ENCODE results near the gene HBP1.
A peak's percentile ranks its signal among the peaks of the same experiment; 100 is the strongest.
"Not testable (repeated sequence)": the region's sequence is repeated elsewhere in the genome, so short reads cannot be mapped to it uniquely, and the experiment has no call there.

Gene HBP1

GRCh38 chr7:107155726-107156125, 13.1 kb upstream of the HBP1 start:
- DNase-seq (ENCODE audit: low spot score): not testable (repeated sequence)

GRCh38 chr7:107157091-107157490, 11.7 kb upstream of the HBP1 start:
- no peak for DNase-seq (ENCODE audit: low spot score)

- DNase-seq (ENCODE audit: low spot score): no peak
Observed at GRCh38 chr7:107158028-107158427, 10.8 kb upstream of the HBP1 start.

GRCh38 chr7:107160389-107160788, 8.4 kb upstream of the HBP1 start:
- DNase-seq (ENCODE audit: low spot score): no peak

- DNase-seq (ENCODE audit: low spot score): no peak
Observed at GRCh38 chr7:107161415-107161814, 7.4 kb upstream of the HBP1 start.

- DNase-seq (ENCODE audit: low spot score): no peak
Observed at GRCh38 chr7:107162475-107162874, 6.3 kb upstream of the HBP1 start.

GRCh38 chr7:107164092-107164491, 4.7 kb upstream of the HBP1 start:
- DNase-seq (ENCODE audit: low spot score): no peak

- no peak for DNase-seq (ENCODE audit: low spot score)
Observed at GRCh38 chr7:107165341-107165740, 3.5 kb upstream of the HBP1 start.

GRCh38 chr7:107166736-107167426, 1.9 kb upstream of the HBP1 start:
- no peak for DNase-seq (ENCODE audit: low spot score)

GRCh38 chr7:107167483-107168232, 1.1 kb upstream of the HBP1 start:
- peak; percentile 39 for DNase-seq (ENCODE audit: low spot score)

- peak; percentile 87 for DNase-seq (ENCODE audit: low spot score)
Observed at GRCh38 chr7:107169120-107170050, 582 bp downstream of the HBP1 start.

GRCh38 chr7:107170051-107170915, 1.5 kb downstream of the HBP1 start:
- no peak for DNase-seq (ENCODE audit: low spot score)

- DNase-seq (ENCODE audit: low spot score): no peak
Observed at GRCh38 chr7:107171496-107171895, 2.7 kb downstream of the HBP1 start.

GRCh38 chr7:107172276-107173032, 3.7 kb downstream of the HBP1 start:
- no peak for DNase-seq (ENCODE audit: low spot score)

GRCh38 chr7:107173191-107173590, 4.4 kb downstream of the HBP1 start:
- DNase-seq (ENCODE audit: low spot score): no peak

GRCh38 chr7:107173691-107174406, 5.0 kb downstream of the HBP1 start:
- DNase-seq (ENCODE audit: low spot score): no peak

- DNase-seq (ENCODE audit: low spot score): no peak
Observed at GRCh38 chr7:107179326-107180164, 10.7 kb downstream of the HBP1 start.

- no peak for DNase-seq (ENCODE audit: low spot score)
Observed at GRCh38 chr7:107180378-107180777, 11.6 kb downstream of the HBP1 start.

- no peak for DNase-seq (ENCODE audit: low spot score)
Observed at GRCh38 chr7:107181172-107181571, 12.4 kb downstream of the HBP1 start.

All from HuH-7.5 (cell line).